ENCODE results near the gene GMCL2.
A peak's percentile ranks its signal among the peaks of the same experiment; 100 is the strongest.

The GMCL2 gene

GRCh38 chr5:178221282-178221681 is 34.1 kb upstream of the GMCL2 start:
- DNase-seq, result peak; percentile 82

DNA sequence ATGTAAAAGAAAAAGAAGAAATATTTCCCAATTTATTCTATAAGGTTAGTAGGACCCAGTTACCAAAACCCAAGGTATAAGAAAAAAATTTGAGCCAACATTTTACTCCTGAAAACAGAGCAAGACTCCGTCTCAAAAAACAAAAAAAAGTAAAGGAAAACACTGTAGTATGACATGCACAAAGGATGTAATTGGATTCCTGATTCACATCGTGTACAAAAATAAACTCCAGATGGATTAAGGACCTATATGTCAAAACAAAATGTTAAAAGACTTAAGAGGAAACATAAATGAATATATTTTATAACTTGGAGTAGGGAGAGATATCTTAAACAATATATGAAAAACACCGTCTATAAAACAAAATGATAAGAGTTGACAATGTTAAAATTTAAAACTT is 31.7 kb upstream of the GMCL2 start:
- DNase-seq, result no peak

GRCh38 chr5:178218237-178218776 is 31.1 kb upstream of the GMCL2 start:
- no peak for DNase-seq

DNA sequence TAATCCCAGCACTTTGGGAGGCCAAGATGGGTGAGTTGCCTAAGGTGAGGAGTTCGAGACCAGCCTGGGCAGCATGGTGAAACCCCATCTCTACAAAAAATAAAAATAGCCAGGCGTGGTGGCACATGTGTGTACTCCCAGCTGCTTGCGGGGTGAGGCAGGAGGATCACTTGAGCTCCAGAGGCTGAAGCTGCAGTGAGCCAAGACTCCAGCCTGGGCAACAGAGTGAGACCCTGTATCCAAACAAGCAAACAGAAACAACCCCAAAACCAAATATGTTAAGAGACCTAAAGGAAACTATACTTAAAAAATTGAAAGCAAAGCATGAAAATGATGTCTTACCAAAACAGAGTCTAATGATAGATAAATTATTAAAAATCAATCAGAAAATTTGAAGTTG is 29.6 kb upstream of the GMCL2 start:
- DNase-seq, result no peak

- peak; percentile 58 for DNase-seq
These were observed 28.9 kb upstream of the GMCL2 start for GRCh38 chr5:178216088-178216534.

GRCh38 chr5:178215280-178216002 is 28.3 kb upstream of the GMCL2 start:
- peak; percentile 30 for DNase-seq

DNA sequence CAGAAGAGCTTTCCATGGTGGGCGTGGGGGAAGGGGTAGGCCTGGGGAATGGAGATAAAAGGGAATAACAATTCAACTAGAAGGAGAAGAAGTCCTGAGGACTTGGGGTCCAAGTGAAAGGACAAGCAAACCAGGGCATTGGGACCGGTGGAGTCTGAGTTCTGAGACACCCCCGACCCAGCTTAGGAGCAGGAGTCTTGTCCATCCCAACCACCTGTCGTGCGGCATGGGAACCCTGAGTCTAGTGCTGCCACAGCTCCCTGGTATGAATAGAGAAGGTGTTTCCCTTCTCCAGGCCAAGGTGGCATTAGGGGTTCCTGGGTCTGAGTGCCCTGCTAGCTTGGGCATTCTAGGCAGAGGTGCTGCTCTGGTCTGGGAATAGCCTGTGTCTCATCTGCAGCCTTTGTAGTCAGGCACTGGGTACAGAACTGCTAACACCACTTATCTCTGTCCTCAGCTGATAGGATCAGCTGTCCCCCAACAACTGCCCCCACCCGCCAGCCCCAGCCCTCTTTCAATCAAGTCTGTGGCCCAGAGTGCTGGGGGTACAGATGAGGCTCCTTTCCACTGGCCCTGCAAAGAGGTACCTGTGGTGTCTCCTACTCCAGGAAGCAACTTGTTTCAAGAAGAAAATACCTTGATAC is 27.1 kb upstream of the GMCL2 start:
- DNase-seq, result no peak

- no peak for DNase-seq
These were observed 26.6 kb upstream of the GMCL2 start for GRCh38 chr5:178213748-178214151.

GRCh38 chr5:178213003-178213461 is 25.9 kb upstream of the GMCL2 start:
- DNase-seq, result no peak

GRCh38 chr5:178212241-178213002 is 25.3 kb upstream of the GMCL2 start:
- DNase-seq, result no peak

DNA sequence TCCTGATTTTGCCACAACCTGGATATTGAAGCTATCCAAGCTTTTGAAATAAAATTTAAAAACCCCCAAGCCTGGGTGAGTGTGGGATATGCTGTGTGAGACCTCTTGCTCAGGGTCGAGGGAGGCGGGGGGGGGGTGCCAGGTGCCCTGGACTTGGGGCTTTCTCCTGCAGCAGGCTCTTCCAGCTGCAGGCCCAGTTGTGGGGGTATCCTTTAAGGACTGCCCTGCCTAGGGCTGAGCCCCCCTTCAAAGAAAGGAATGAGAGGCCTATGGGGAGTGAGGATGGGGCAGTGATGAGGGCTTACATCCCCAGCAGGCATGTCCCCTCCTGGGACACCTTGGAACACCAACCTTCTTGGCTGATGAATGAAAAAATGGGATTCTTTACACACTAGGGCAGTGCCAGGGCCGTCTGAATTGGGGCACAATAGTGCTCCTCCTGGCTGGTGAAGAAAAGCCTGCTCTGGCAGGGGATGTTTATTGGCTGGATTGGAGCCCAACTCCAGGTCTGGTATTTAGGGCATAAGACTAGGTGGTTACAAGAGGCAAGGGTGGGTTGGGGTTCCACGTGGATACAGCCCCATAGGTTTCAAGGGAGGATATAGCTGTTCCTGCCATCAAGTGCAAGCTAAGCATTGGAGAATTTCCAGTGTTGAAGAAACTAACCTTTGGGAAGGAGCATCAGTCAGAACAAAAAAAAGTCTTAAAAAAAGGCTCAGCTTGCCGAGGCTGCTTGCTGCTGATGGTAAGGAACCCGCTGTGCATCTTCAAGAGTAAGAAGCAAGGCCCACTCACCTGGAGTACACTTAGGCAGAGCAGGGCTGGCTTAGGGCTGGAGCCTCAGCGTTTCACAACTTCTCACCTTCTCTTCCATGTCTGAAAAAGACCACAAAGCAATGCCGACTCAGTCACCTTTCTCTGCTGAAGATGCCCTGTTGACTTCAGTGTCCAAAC is 24.2 kb upstream of the GMCL2 start:
- DNase-seq, result no peak

DNA sequence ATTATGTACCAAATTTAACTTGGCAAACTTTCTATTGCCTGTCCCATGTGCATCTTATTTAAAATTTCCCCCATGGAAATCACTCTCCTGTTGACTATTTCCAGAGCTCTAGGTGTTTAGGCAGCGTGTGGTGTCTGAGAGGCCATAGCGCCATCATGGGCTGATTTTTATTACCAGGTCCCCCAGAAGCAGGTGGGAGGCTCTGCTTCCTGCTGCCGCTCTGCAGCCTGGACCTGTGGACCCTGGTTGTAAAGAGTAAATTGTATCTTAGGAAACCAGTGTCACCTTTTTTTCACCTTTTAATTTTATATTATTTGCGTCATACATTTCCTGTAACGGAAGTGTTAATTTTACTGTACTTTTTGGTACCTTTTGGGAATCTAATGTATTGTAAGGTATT is 23.5 kb upstream of the GMCL2 start:
- no peak for DNase-seq

- DNase-seq, result no peak
These were observed 22.9 kb upstream of the GMCL2 start for GRCh38 chr5:178210073-178210535.

DNA sequence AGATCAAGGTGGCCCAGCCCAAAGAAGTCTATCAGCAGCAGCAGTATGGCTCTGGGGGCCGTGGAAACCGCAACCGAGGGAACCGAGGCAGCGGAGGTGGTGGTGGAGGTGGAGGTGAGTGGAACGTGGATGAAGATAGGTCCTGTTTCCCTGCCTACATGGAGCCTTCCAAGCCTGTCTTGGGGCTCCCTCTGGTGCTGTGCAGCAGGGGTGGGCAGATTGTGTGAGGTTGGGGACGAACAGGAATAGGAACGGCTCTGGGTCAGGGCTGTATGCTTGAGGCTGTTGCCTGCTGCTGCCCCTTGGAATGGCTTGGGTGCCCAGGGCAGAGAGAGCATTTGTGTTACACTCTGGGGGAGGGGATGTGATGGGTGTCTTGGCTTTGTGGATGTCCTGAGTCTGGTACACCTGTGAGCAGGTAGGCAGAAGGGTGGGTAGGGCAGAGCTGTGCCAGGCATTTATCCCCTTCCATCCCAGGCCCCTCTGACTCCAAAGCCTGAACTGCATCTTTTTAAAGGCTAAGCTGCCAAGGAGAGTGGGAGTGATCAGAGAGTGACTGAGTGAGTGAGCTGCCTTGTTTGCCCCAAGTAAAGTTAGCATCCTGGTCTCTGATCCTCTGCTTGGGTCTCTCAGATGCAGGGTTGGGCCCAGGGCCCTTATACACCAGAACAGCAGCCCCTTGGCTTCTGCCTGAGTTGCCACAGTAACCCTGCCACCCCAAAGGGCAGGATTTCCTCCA is 22.3 kb upstream of the GMCL2 start:
- DNase-seq, result no peak

GRCh38 chr5:178208540-178209227 is 21.5 kb upstream of the GMCL2 start:
- no peak for DNase-seq

DNA sequence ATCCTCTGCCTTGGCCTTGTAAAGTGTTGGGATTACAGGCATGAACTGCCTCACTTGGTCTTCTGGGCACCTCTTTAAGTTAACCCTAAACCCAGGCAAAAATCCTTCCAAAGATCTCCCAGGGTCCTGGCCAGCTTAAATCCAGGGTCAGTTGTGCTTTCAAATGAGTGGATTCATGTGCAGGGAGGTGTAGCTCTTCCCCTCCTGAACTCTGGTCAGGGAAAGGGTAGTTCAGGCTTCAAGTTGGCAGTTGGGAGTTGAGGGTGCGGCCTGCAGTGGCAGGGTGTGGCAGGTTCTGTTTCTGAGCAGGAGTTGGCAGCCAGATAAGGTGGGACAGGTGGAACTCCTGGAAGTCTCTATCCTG is 20.7 kb upstream of the GMCL2 start:
- no peak for DNase-seq

- no peak for DNase-seq
These were observed 20.2 kb upstream of the GMCL2 start for GRCh38 chr5:178207183-178207916.

GRCh38 chr5:178206166-178207101 is 19.3 kb upstream of the GMCL2 start:
- DNase-seq, result no peak

- no peak for DNase-seq
These were observed 18.5 kb upstream of the GMCL2 start for GRCh38 chr5:178205749-178206047.
